CD14-positive monocyte (primary cell): ENCODE results near the gene ARMH1. TPM values are rescaled to one million over a fixed set of nuclear protein-coding genes. Genes with fewer than 3 reads are reported as not detected.

ENCODE experiments used
- DNase-seq, 3 donors: peaks; one replicate each; pipeline ENCODE4 v3.0.0-alpha.2; 2011 to 2022
- H2AFZ ChIP-seq: 2 replicates; pipeline ENCODE4 v1.6.0; 2012; ENCODE audit warnings: mild to moderate bottlenecking, low read depth, low read length, inconsistent platforms; ENCODE audit not compliant: insufficient read depth, poor library complexity, severe bottlenecking
- H3K27ac ChIP-seq, 2 donors: 1 replicate in 1 of 2; 2 replicates in 1 of 2; pipeline ENCODE4 v1.5.1; 2012 to 2013; ENCODE audit warnings: low read length in 2 of 2, control low read depth in 1 of 2, inconsistent platforms in 1 of 2, low read depth in 1 of 2, mild to moderate bottlenecking in 1 of 2
- H3K27me3 ChIP-seq, 2 donors: one replicate each; pipeline versions ENCODE4 v1.6.0 to v1.6.1; 2011 to 2013; ENCODE audit warnings: low read length in 2 of 2; ENCODE audit not compliant: control insufficient read depth in 2 of 2, insufficient read depth in 2 of 2
- H3K36me3 ChIP-seq, 2 donors: replicated peaks in 1 of 2; 1 replicate in 1 of 2; 2 replicates in 1 of 2; pipeline versions ENCODE4 v1.5.1 to v1.6.1; 2012 to 2013; ENCODE audit warnings: low read length in 2 of 2, control low read depth in 1 of 2, inconsistent platforms in 1 of 2, mild to moderate bottlenecking in 1 of 2; ENCODE audit not compliant: insufficient read depth in 2 of 2, control insufficient read depth in 1 of 2
- H3K4me1 ChIP-seq, 2 donors: 1 replicate in 1 of 2; 2 replicates in 1 of 2; pipeline versions ENCODE4 v1.5.1 to v1.6.1; 2012 to 2013; ENCODE audit warnings: low read length in 2 of 2, control low read depth in 1 of 2, inconsistent platforms in 1 of 2, mild to moderate bottlenecking in 1 of 2, moderate library complexity in 1 of 2; ENCODE audit not compliant: insufficient read depth in 2 of 2, control insufficient read depth in 1 of 2
- H3K4me2 ChIP-seq: replicated peaks from 2 replicates; pipeline ENCODE3; 2012; ENCODE audit warnings: low read length, moderate library complexity, mild to moderate bottlenecking; ENCODE audit not compliant: poor library complexity, severe bottlenecking; ENCODE audit errors: extremely low read depth
- H3K4me3 ChIP-seq, 3 experiments: fragments of 200-600 bp in 1 of 3; sonication (generic) in 1 of 3; replicated peaks in 1 of 3; 1 replicate in 2 of 3; 2 replicates in 1 of 3; pipeline ENCODE4 v1.5.1; 2011 to 2013; ENCODE audit warnings: low read length in 3 of 3, mild to moderate bottlenecking in 3 of 3, control low read depth in 2 of 3, low read depth in 2 of 3, inconsistent platforms in 1 of 3, moderate library complexity in 1 of 3
- H3K79me2 ChIP-seq: 2 replicates; pipeline ENCODE4 v1.6.0; 2012; ENCODE audit warnings: mild to moderate bottlenecking, control low read depth, inconsistent platforms, low read length, moderate library complexity; ENCODE audit not compliant: insufficient read depth
- H3K9ac ChIP-seq: 2 replicates; pipeline ENCODE4 v1.6.0; 2017; ENCODE audit warnings: low read length, mild to moderate bottlenecking; ENCODE audit not compliant: insufficient read depth, poor library complexity, severe bottlenecking
- H3K9me3 ChIP-seq, 2 donors: replicated peaks in 1 of 2; 1 replicate in 1 of 2; 2 replicates in 1 of 2; pipeline versions ENCODE4 v1.5.1 to v1.6.1; 2012 to 2013; ENCODE audit warnings: low read length in 2 of 2, control low read depth in 1 of 2; ENCODE audit not compliant: control insufficient read depth in 1 of 2, insufficient read depth in 1 of 2
- H4K20me1 ChIP-seq: 2 replicates; pipeline ENCODE4 v1.6.0; 2012; ENCODE audit warnings: mild to moderate bottlenecking, low read length, control low read depth, moderate library complexity; ENCODE audit not compliant: insufficient read depth
- H3K27ac Mint-ChIP-seq, 7 donors: one replicate each; pipeline ENCODE4 v1.8.0; 2020; ENCODE audit warnings: mild to moderate bottlenecking in 7 of 7, mixed read lengths in 7 of 7, moderate library complexity in 6 of 7, inconsistent platforms in 2 of 7
- H3K27me3 Mint-ChIP-seq, 3 donors: one replicate each; pipeline ENCODE4 v1.8.0; 2021 to 2022; ENCODE audit warnings: low read depth in 3 of 3, mild to moderate bottlenecking in 3 of 3, mixed read lengths in 3 of 3, moderate library complexity in 3 of 3, inconsistent platforms in 1 of 3
- H3K36me3 Mint-ChIP-seq, 2 donors: one replicate each; pipeline ENCODE4 v1.8.0; 2020; ENCODE audit warnings: mixed read lengths in 2 of 2, inconsistent platforms in 1 of 2, mild to moderate bottlenecking in 1 of 2
- H3K4me1 Mint-ChIP-seq: one replicate; pipeline ENCODE4 v1.8.0; 2020; ENCODE audit warnings: mild to moderate bottlenecking, mixed read lengths
- H3K4me3 Mint-ChIP-seq, 2 donors: one replicate each; pipeline ENCODE4 v1.8.0; 2020; ENCODE audit warnings: mild to moderate bottlenecking in 2 of 2, mixed read lengths in 2 of 2, moderate library complexity in 1 of 2
- H3K9me3 Mint-ChIP-seq, 7 donors: one replicate each; pipeline ENCODE4 v1.8.0; 2020 to 2022; ENCODE audit warnings: mixed read lengths in 7 of 7, mild to moderate bottlenecking in 6 of 7, moderate library complexity in 6 of 7, inconsistent platforms in 2 of 7
- WGBS: methylation state at CpG from one replicate; pipeline ENCODE4 v1.1.5; 2013; ENCODE audit warnings: missing lambda C conversion rate; ENCODE audit not compliant: insufficient coverage; 5-methylcytosine and 5-hydroxymethylcytosine counted together
- intact Hi-C, 2 donors: fragments of 100-400 bp; cut with micrococcal nuclease; formaldehyde crosslinking; loops; one replicate each; pipeline versions ENCODE4 v1.15.0 to v1.15.1; 2023
- polyA plus RNA-seq, 3 donors: library from polyadenylated mRNA; depleted of rRNA in 1 of 3; unstranded in 2 of 3; stranded (reverse) in 1 of 3; fragments of 300-500 nt in 2 of 3; fragments of >200 nt in 1 of 3; fragmentation: Illumina TruSeq in 2 of 3; gene quantifications; 1 replicate in 2 of 3; 2 replicates in 1 of 3; pipeline ENCODE4 v1.2.3, GENCODE V29; 2012 to 2021
- TF ChIP-seq, protein P1 (sequence below): fragments of 200-600 bp; IDR thresholded peaks from one replicate; pipeline ENCODE4 v1.8.0; 2022; ENCODE audit warnings: antibody characterized with exemption, mild to moderate bottlenecking

The ARMH1 gene
- polyA plus RNA-seq, 3 donors, result 14.7 to 209 (median 15.8) TPM

DNA sequence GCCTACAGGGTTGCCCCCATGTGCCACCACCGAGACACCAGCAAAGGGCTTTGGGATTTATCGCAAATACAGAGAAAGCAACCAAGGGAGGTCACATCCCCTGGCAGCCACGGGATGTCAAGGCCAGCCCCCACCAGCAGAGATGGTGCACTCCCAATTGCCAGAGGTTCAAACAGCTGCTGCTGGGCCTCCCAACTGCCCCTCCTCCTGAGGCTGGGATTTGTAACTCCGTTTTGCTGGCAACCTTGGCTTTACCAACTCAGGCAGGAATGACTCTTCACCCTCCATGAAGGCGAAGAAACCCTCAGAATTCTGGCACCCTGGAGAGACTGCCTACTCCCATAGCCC lies 11.9 kb upstream of the ARMH1 start:
- WGBS, result 100% methylated on average over 2 of the region's 5 CpGs
- Mint-ChIP-seq H3K36me3 (peaks cover 18 to 28% of the 10 kb centered on the region in 2 donors), H3K9me3 (no peaks in the 10 kb centered on the region), H3K27me3 (peaks cover 0 to 5% (median 2%) of the 10 kb centered on the region in 3 donors), H3K27ac (no peak overlapping the region), H3K4me3 (no peak overlapping the region), H3K4me1 (peaks cover 15% of the 10 kb centered on the region)
- H3K79me2 ChIP-seq, result no peaks in the 10 kb centered on the region
- H3K27me3 ChIP-seq, result no peaks in the 10 kb centered on the region
- H3K36me3 ChIP-seq, result no peaks in the 10 kb centered on the region
- H3K9me3 ChIP-seq, result no peaks in the 10 kb centered on the region
- no peak overlapping the region for H3K4me3 ChIP-seq
- H3K4me2 ChIP-seq, result no peak overlapping the region
- H4K20me1 ChIP-seq, result no peaks in the 10 kb centered on the region
- peaks cover 4 to 10% of the 10 kb centered on the region in 2 donors for H3K4me1 ChIP-seq
- TF ChIP-seq, protein P1, sequence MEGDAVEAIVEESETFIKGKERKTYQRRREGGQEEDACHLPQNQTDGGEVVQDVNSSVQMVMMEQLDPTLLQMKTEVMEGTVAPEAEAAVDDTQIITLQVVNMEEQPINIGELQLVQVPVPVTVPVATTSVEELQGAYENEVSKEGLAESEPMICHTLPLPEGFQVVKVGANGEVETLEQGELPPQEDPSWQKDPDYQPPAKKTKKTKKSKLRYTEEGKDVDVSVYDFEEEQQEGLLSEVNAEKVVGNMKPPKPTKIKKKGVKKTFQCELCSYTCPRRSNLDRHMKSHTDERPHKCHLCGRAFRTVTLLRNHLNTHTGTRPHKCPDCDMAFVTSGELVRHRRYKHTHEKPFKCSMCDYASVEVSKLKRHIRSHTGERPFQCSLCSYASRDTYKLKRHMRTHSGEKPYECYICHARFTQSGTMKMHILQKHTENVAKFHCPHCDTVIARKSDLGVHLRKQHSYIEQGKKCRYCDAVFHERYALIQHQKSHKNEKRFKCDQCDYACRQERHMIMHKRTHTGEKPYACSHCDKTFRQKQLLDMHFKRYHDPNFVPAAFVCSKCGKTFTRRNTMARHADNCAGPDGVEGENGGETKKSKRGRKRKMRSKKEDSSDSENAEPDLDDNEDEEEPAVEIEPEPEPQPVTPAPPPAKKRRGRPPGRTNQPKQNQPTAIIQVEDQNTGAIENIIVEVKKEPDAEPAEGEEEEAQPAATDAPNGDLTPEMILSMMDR, result no peak
- H3K9ac ChIP-seq, result no peak overlapping the region
- H2AFZ ChIP-seq, result no peak overlapping the region
- intact Hi-C loops, result no loop called here
- no peak for DNase-seq
- H3K27ac ChIP-seq, result no peak overlapping the region

DNA sequence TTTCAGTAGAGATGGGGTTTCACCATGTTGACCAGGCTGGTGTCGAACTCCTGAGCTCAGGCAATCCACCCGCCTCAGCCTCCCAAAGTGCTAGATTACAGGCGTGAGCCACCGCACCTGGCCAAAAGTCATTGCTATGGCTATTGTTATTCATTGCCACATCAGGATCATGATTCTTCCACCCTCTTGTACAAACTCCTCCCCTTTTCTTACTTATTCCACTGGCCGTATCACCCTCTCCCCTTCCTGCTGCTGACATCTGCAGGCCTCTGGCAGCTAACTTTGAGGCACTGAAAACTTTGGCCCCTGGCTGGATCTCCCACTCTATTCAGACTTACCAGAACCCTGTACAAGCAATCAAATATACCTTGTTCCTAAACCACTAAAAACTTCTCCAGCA lies 11.1 kb upstream of the ARMH1 start:
- Histone ChIP-seq H2AFZ (no peak overlapping the region), H3K79me2 (no peaks in the 10 kb centered on the region), H3K9ac (no peak overlapping the region), H4K20me1 (no peaks in the 10 kb centered on the region), H3K4me3 (no peak overlapping the region), H3K4me1 (peaks cover 4 to 10% of the 10 kb centered on the region in 2 donors), H3K36me3 (no peaks in the 10 kb centered on the region), H3K27ac (no peak overlapping the region), H3K4me2 (no peak overlapping the region), H3K27me3 (no peaks in the 10 kb centered on the region), H3K9me3 (no peaks in the 10 kb centered on the region)
- no peak for DNase-seq
- TF ChIP-seq, protein P1, result no peak
- peaks cover 0 to 5% (median 2%) of the 10 kb centered on the region in 3 donors for H3K27me3 Mint-ChIP-seq
- WGBS, result 89% methylated on average over 5 of the region's 5 CpGs
- H3K9me3 Mint-ChIP-seq, result no peaks in the 10 kb centered on the region
- no peak overlapping the region for H3K4me3 Mint-ChIP-seq
- intact Hi-C loops, result no loop called here
- H3K36me3 Mint-ChIP-seq, result peaks cover 12 to 24% of the 10 kb centered on the region in 2 donors
- peak overlapping the region in 1 of 7 donors; percentile 43 for H3K27ac Mint-ChIP-seq
- H3K4me1 Mint-ChIP-seq, result peaks cover 15% of the 10 kb centered on the region
